PC-3 (cell line): ENCODE measurements around the gene TRIM42. TPM values are rescaled to one million over a fixed set of nuclear protein-coding genes. Genes with fewer than 3 reads are reported as not detected.

Experiments used
- ATAC-seq: fragments of 200-7000 bp; cut with Tn5 transposase; 2 replicates; pipeline ENCODE4 v1.9.1; 2020; ENCODE audit warnings: mild to moderate bottlenecking, moderate library complexity
- BruUV-seq: library from RNA; stranded (reverse); fragments of 400-500 nt; replicated peaks from 2 replicates; lab custom pipeline; 2021; lab: Mats Ljungman, UMichigan
- CTCF ChIA-PET: fragments of 300-600 bp; sonication (Branson Sonifier 250); formaldehyde crosslinking; loops from one replicate; lab custom pipeline; 2022; ENCODE audit warnings: antibody characterized with exemption; lab: Charles Lee
- POLR2A ChIA-PET: fragments of 300-600 bp; sonication (Branson Sonifier 250); formaldehyde crosslinking; loops from one replicate; lab custom pipeline; 2022; ENCODE audit warnings: antibody characterized with exemption; ENCODE audit not compliant: unreplicated experiment; lab: Charles Lee
- DNase-seq: peaks from one replicate; pipeline ENCODE4 v3.0.0-alpha.2; 2015
- H2AFZ ChIP-seq: fragments of 300-600 bp; sonication (generic); 2 replicates; pipeline ENCODE4 v1.6.0; 2016; ENCODE audit warnings: antibody characterized with exemption, low read length
- H3F3A ChIP-seq: fragments of 300-600 bp; sonication (generic); one replicate; pipeline ENCODE4 v1.6.0; 2017; ENCODE audit warnings: antibody characterized with exemption, low read length, control low read depth, mild to moderate bottlenecking; ENCODE audit not compliant: unreplicated experiment
- H3K27ac ChIP-seq: fragments of 300-600 bp; sonication (generic); 2 replicates; pipeline ENCODE4 v1.5.1; 2016; ENCODE audit warnings: mild to moderate bottlenecking, low read length
- H3K27me3 ChIP-seq: fragments of 300-600 bp; sonication (generic); 2 replicates; pipeline ENCODE4 v1.6.1; 2016; ENCODE audit warnings: low read length, mixed read lengths
- H3K36me3 ChIP-seq: fragments of 300-600 bp; sonication (generic); 2 replicates; pipeline ENCODE4 v1.6.1; 2016; ENCODE audit warnings: low read depth, mixed run types, low read length, mixed read lengths
- H3K4me1 ChIP-seq: fragments of 300-600 bp; sonication (generic); 2 replicates; pipeline ENCODE4 v1.5.1; 2016; ENCODE audit warnings: low read length; ENCODE audit not compliant: insufficient read depth
- H3K4me2 ChIP-seq: fragments of 300-600 bp; sonication (generic); 2 replicates; pipeline ENCODE4 v1.6.0; 2016; ENCODE audit warnings: low read length
- H3K4me3 ChIP-seq: fragments of 300-600 bp; sonication (generic); 2 replicates; pipeline ENCODE4 v1.5.1; 2016; ENCODE audit warnings: mild to moderate bottlenecking, low read length, mixed read lengths
- H3K79me2 ChIP-seq: fragments of 300-600 bp; sonication (generic); 2 replicates; pipeline ENCODE4 v1.6.1; 2017; ENCODE audit warnings: low read length, mixed read lengths
- H3K9ac ChIP-seq: fragments of 300-600 bp; sonication (generic); 2 replicates; pipeline ENCODE4 v1.6.0; 2016; ENCODE audit warnings: mild to moderate bottlenecking, low read length
- H3K9me2 ChIP-seq: fragments of 300-600 bp; sonication (generic); replicated peaks from 2 replicates; pipeline ENCODE4 v1.6.1; 2016; ENCODE audit warnings: mixed run types, low read length, mixed read lengths
- H3K9me3 ChIP-seq: fragments of 300-600 bp; sonication (generic); 2 replicates; pipeline ENCODE4 v1.6.1; 2016; ENCODE audit warnings: low read length, mixed read lengths
- H4K20me1 ChIP-seq: fragments of 300-600 bp; sonication (generic); 2 replicates; pipeline ENCODE4 v1.6.1; 2016; ENCODE audit warnings: low read length, mixed read lengths
- EZH2 ChIP-seq: fragments of 300-600 bp; sonication (generic); IDR thresholded peaks from one replicate; pipeline ENCODE4 v1.6.1; 2017; ENCODE audit warnings: antibody characterized with exemption, mild to moderate bottlenecking, low read length; ENCODE audit not compliant: unreplicated experiment
- EZH2phosphoT487 ChIP-seq: fragments of 300-600 bp; sonication (generic); IDR thresholded peaks from 2 replicates; pipeline ENCODE4 v1.6.1; 2018; ENCODE audit warnings: mild to moderate bottlenecking, antibody characterized with exemption, low read length, borderline replicate concordance
- intact Hi-C: fragments of 100-400 bp; cut with micrococcal nuclease; formaldehyde crosslinking; loops from 2 replicates; pipeline ENCODE4 v1.9.0; 2023
- total RNA-seq: library from RNA; depleted of rRNA; stranded (reverse); fragments of >200 nt; gene quantifications from 2 replicates; pipeline ENCODE4 v1.2.3, GENCODE V29; 2014
- TF ChIP-seq, protein P1 (sequence below): fragments of 300-600 bp; sonication (generic); conservative IDR thresholded peaks from 2 replicates; pipeline ENCODE4 v1.5.1; 2017; ENCODE audit warnings: antibody characterized with exemption, low read depth, mild to moderate bottlenecking, low read length

TRIM42 gene
- total RNA-seq, 1 experiment from 2014 or later, result not detected

GRCh38 chr3:140686948-140687347 lies 9.1 kb downstream of the TRIM42 start:
- Histone ChIP-seq H3K9me3 (no peaks in the 10 kb centered on the region), H3K4me1 (no peaks in the 10 kb centered on the region), H3K9me2 (no peaks in the 10 kb centered on the region), H3K27me3 (no peaks in the 10 kb centered on the region), H3K27ac (no peak overlapping the region), H4K20me1 (no peaks in the 10 kb centered on the region), H3K79me2 (no peaks in the 10 kb centered on the region), H3K36me3 (no peaks in the 10 kb centered on the region), H2AFZ (no peak overlapping the region), H3F3A (no peaks in the 10 kb centered on the region), H3K4me3 (no peak overlapping the region), H3K4me2 (no peak overlapping the region), H3K9ac (no peak overlapping the region)
- BruUV-seq, result no TSS peak
- CTCF ChIA-PET, result no interaction called here
- ATAC-seq (no peak), DNase-seq (no peak)
- intact Hi-C loops, result no loop called here
- TF ChIP-seq, protein P1, sequence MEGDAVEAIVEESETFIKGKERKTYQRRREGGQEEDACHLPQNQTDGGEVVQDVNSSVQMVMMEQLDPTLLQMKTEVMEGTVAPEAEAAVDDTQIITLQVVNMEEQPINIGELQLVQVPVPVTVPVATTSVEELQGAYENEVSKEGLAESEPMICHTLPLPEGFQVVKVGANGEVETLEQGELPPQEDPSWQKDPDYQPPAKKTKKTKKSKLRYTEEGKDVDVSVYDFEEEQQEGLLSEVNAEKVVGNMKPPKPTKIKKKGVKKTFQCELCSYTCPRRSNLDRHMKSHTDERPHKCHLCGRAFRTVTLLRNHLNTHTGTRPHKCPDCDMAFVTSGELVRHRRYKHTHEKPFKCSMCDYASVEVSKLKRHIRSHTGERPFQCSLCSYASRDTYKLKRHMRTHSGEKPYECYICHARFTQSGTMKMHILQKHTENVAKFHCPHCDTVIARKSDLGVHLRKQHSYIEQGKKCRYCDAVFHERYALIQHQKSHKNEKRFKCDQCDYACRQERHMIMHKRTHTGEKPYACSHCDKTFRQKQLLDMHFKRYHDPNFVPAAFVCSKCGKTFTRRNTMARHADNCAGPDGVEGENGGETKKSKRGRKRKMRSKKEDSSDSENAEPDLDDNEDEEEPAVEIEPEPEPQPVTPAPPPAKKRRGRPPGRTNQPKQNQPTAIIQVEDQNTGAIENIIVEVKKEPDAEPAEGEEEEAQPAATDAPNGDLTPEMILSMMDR, result no peak
- TF ChIP-seq EZH2, result no peak
- TF ChIP-seq EZH2phosphoT487, result no peak
- POLR2A ChIA-PET, result no interaction called here

DNA sequence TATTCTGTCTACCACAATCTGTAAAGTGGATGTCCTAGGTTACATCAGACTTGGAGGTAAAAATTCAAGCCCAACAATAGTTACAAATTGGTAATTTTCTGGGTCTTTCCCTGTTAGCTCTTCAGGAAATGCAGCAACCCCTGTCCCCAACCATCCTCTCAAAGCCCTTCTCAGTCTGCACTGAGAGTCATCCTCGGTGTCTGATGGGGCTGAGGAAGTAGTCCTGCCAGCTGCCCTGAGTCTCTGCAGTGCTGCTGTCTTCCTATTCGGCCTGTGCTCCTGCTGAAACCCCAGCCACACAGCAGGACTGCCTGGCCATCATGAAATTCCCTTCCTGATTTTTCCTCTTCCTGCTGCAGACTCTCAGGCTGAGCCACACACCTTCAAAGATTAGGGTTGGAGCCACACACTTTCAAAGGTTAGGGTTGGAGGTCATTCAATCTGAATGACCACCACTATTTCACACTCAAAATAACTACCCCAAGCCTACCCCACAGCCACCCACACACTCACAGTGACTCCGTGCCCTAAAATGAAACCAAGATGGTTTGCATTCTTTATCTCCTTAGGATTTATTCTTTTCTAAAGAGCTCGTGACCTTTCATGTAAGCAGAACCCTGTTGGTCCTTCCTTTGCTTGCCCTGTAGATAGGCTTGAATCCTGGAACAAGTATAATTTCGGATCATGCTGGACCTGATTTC lies 17.6 kb downstream of the TRIM42 start:
- Histone ChIP-seq H2AFZ (no peak overlapping the region), H3K4me2 (no peak overlapping the region), H4K20me1 (no peaks in the 10 kb centered on the region), H3K27me3 (no peaks in the 10 kb centered on the region), H3K36me3 (no peaks in the 10 kb centered on the region), H3K9me2 (no peaks in the 10 kb centered on the region), H3K4me3 (no peak overlapping the region), H3K27ac (no peak overlapping the region), H3F3A (no peaks in the 10 kb centered on the region), H3K9ac (no peak overlapping the region), H3K4me1 (no peaks in the 10 kb centered on the region), H3K9me3 (no peaks in the 10 kb centered on the region), H3K79me2 (no peaks in the 10 kb centered on the region)
- intact Hi-C loops, result no loop called here
- DNase-seq, result no peak
- CTCF ChIA-PET, result no interaction called here
- no TSS peak for BruUV-seq
- TF ChIP-seq, protein P1, result no peak
- TF ChIP-seq EZH2phosphoT487 (no peak), EZH2 (no peak)
- ATAC-seq, result no peak
- POLR2A ChIA-PET, result no interaction called here

GRCh38 chr3:140699516-140700231 lies 21.8 kb downstream of the TRIM42 start:
- no peak for ATAC-seq
- no peaks in the 10 kb centered on the region for H3K27me3 ChIP-seq
- no peak overlapping the region for H3K9ac ChIP-seq
- H4K20me1 ChIP-seq, result no peaks in the 10 kb centered on the region
- no peaks in the 10 kb centered on the region for H3K9me3 ChIP-seq
- DNase-seq, result no peak
- ChIA-PET POLR2A (no interaction called here), CTCF (no interaction called here)
- H3K4me3 ChIP-seq, result no peak overlapping the region
- intact Hi-C loops, result no loop called here
- no peak overlapping the region for H3K4me2 ChIP-seq
- no peaks in the 10 kb centered on the region for H3F3A ChIP-seq
- no TSS peak for BruUV-seq
- H3K36me3 ChIP-seq, result no peaks in the 10 kb centered on the region
- H3K79me2 ChIP-seq, result no peaks in the 10 kb centered on the region
- no peaks in the 10 kb centered on the region for H3K9me2 ChIP-seq
- TF ChIP-seq, protein P1, result no peak
- TF ChIP-seq EZH2 (no peak), EZH2phosphoT487 (no peak)
- no peak overlapping the region for H2AFZ ChIP-seq
- H3K4me1 ChIP-seq, result no peaks in the 10 kb centered on the region
- H3K27ac ChIP-seq, result no peak overlapping the region
